GM23248 (cell line): ENCODE results near the gene ATP1A2. TPM values are rescaled to one million over a fixed set of nuclear protein-coding genes. Genes with fewer than 3 reads are reported as not detected.
A peak's percentile ranks its signal among the peaks of the same experiment; 100 is the strongest.

Source experiments
- DNase-seq: peaks from one replicate; pipeline ENCODE4 v3.0.0-alpha.2; 2015
- H2AFZ ChIP-seq: fragments of 200-600 bp; sonication (generic); 2 replicates; pipeline ENCODE4 v1.6.1; 2016; ENCODE audit warnings: antibody characterized with exemption
- H3F3A ChIP-seq: fragments of 200-600 bp; sonication (generic); 2 replicates; pipeline ENCODE4 v1.6.1; 2016; ENCODE audit warnings: mild to moderate bottlenecking, antibody characterized with exemption, mixed run types; ENCODE audit not compliant: insufficient read depth
- H3K27ac ChIP-seq: fragments of 200-600 bp; sonication (generic); 2 replicates; pipeline ENCODE4 v1.5.1; 2016; ENCODE audit warnings: mild to moderate bottlenecking
- H3K27me3 ChIP-seq: fragments of 200-600 bp; sonication (generic); replicated peaks from 2 replicates; pipeline ENCODE4 v1.6.1; 2016; ENCODE audit warnings: mild to moderate bottlenecking; ENCODE audit not compliant: insufficient read depth
- H3K36me3 ChIP-seq: fragments of 200-600 bp; sonication (generic); 2 replicates; pipeline ENCODE4 v1.6.1; 2016; ENCODE audit warnings: low read depth, mild to moderate bottlenecking
- H3K4me1 ChIP-seq: fragments of 200-600 bp; sonication (generic); 2 replicates; pipeline ENCODE4 v1.6.1; 2016; ENCODE audit warnings: mild to moderate bottlenecking; ENCODE audit not compliant: insufficient read depth
- H3K4me2 ChIP-seq: fragments of 200-600 bp; sonication (generic); one replicate; pipeline ENCODE4 v1.6.1; 2016; ENCODE audit warnings: mild to moderate bottlenecking; ENCODE audit not compliant: unreplicated experiment
- H3K4me3 ChIP-seq: fragments of 200-600 bp; sonication (generic); 2 replicates; pipeline ENCODE4 v1.5.1; 2016; ENCODE audit warnings: mild to moderate bottlenecking
- H3K79me2 ChIP-seq: fragments of 200-600 bp; sonication (generic); 2 replicates; pipeline ENCODE4 v1.6.1; 2016; ENCODE audit warnings: mild to moderate bottlenecking; ENCODE audit not compliant: insufficient read depth
- H3K9ac ChIP-seq: fragments of 200-600 bp; sonication (generic); 2 replicates; pipeline ENCODE4 v1.6.1; 2016; ENCODE audit warnings: mild to moderate bottlenecking
- H3K9me2 ChIP-seq: fragments of 200-600 bp; sonication (generic); 2 replicates; pipeline ENCODE4 v1.6.1; 2016; ENCODE audit warnings: mixed run types, mild to moderate bottlenecking, moderate library complexity; ENCODE audit not compliant: insufficient read depth
- H3K9me3 ChIP-seq: fragments of 200-600 bp; sonication (generic); one replicate; pipeline ENCODE4 v1.6.1; 2017; ENCODE audit warnings: low read depth
- H4K20me1 ChIP-seq: fragments of 200-600 bp; sonication (generic); 2 replicates; pipeline ENCODE4 v1.6.0; 2016; ENCODE audit not compliant: insufficient read depth
- EZH2 ChIP-seq: fragments of 200-600 bp; sonication (generic); IDR thresholded peaks from 2 replicates; pipeline ENCODE4 v1.6.1; 2018; ENCODE audit warnings: antibody characterized with exemption, mild to moderate bottlenecking; ENCODE audit not compliant: insufficient read depth, poor library complexity, severe bottlenecking
- EZH2phosphoT487 ChIP-seq: fragments of 200-600 bp; sonication (generic); IDR thresholded peaks from 2 replicates; pipeline ENCODE4 v1.6.1; 2018; ENCODE audit warnings: antibody characterized with exemption, moderate library complexity, mild to moderate bottlenecking, low read depth; ENCODE audit not compliant: insufficient read depth
- WGBS, 2 experiments: methylation state at CpG; one replicate each; pipeline ENCODE4 v1.1.6; 2015 to 2017; ENCODE audit warnings: low lambda C conversion rate in 2 of 2, low coverage in 1 of 2; ENCODE audit errors: missing lambda C conversion rate in 2 of 2; 5-methylcytosine and 5-hydroxymethylcytosine counted together
- in situ Hi-C: fragments of 300-500 bp; cut with MboI; formaldehyde crosslinking; loops from 2 replicates; pipeline ENCODE4 v1.15.0; 2020
- polyA plus RNA-seq: library from polyadenylated mRNA; unstranded; fragments of >200 nt; fragmentation: Nextera tagmentation; extraction: Ambion mirVana; gene quantifications from 2 replicates; pipeline ENCODE4 v1.2.1, GENCODE V29; 2016
- total RNA-seq: library from RNA; depleted of rRNA; stranded (reverse); fragments of >200 nt; shearing (Covaris generic); gene quantifications from 2 replicates; pipeline ENCODE4 v1.2.3, GENCODE V29; 2014

ATP1A2 gene
- total and polyA plus RNA-seq, 2 experiments from 2014 or later, result 0.11 to 0.14 TPM

DNA sequence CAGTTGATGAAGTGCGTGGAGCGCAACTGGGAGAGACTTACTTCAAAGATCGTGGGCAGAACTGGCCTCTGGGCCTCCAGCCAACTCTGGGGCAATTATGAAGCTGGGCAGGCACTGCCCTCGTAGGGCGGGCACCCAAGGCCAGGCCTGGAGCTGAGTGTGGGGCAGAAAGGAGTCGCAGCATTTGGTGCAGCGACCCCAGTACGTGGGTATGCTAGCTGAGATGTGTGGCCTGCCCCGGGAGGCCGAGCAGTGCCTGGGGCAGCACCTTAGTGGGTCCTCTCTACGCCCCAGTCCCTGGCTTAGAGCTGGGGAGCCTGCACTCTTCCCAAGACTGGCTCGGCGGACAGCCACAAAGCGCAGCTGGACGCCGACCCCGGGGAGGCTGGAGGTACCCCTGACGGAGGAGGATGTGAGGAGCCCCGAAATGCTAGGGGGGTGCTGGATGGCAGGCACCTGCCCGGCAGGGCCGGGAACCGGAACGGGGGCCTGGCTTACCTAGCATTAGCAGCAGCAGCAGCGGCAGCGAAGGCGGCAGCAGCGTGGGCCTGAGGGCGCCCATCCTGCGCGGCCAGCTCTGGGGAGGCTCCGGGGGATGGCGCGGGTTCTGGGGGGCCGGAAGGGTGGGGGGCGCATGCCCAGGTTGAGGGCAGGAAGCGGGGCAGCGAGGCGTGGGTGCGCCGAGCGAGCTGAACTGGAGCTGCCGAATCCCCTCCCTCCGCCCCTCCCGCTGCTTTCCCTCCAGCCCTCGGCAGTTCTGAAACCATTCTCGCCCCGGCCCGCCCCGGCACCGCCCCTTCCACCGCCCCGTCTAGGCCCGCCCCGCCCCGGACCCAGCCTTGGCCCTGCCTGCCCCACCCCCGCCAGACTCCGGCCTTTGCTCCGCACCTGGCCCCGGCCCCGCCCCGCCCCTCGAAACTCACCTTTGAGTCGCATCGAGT, 17.4 kb upstream of the ATP1A2 start, which contains the start of gene IGSF8:
Gene IGSF8 (minus strand): TSS at position 709 of the 941 bp plus-strand sequence. CDS start 147 bp downstream, at position 562.
- H3K27me3 ChIP-seq, result no peaks in the 10 kb centered on the region
- peak within 1 kb of the TSS; percentile 98 for H2AFZ ChIP-seq
- H3F3A ChIP-seq, result peaks cover 23% of the 10 kb centered on the region; the same call in 1 of the 2 replicates
- no peaks in the 10 kb centered on the region for H3K36me3 ChIP-seq
- peak within 1 kb of the TSS; percentile 81 for H3K9ac ChIP-seq
- TF ChIP-seq EZH2, result no peak
- TF ChIP-seq EZH2phosphoT487, result no peak
- H3K79me2 ChIP-seq, result no peaks in the 10 kb centered on the region
- 3 to 5% methylated on average over 30 to 64 of the region's 64 CpGs for WGBS, 2 experiments
- DNase-seq, result peak; percentile 82
- H3K4me3 ChIP-seq, result peak within 1 kb of the TSS; percentile 87
- in situ Hi-C loops, result no loop called here
- peak within 1 kb of the TSS; percentile 97 for H3K4me2 ChIP-seq
- no peaks in the 10 kb centered on the region for H3K9me2 ChIP-seq
- H3K4me1 ChIP-seq, result peaks cover 28% of the 10 kb centered on the region; the same call in 1 of the 2 replicates
- no peaks in the 10 kb centered on the region for H4K20me1 ChIP-seq
- peak within 1 kb of the TSS; percentile 38 for H3K27ac ChIP-seq
- H3K9me3 ChIP-seq, result no peaks in the 10 kb centered on the region

- Histone ChIP-seq H3K27me3 (no peaks in the 10 kb centered on the region), H3K9me3 (no peaks in the 10 kb centered on the region), H3K9ac (peak overlapping the region; percentile 81), H3K4me1 (peaks cover 28% of the 10 kb centered on the region; the same call in 1 of the 2 replicates), H4K20me1 (no peaks in the 10 kb centered on the region), H3K79me2 (no peaks in the 10 kb centered on the region), H3K36me3 (no peaks in the 10 kb centered on the region), H3K4me3 (peak overlapping the region; percentile 79), H2AFZ (peak overlapping the region; percentile 98), H3K4me2 (peak overlapping the region; percentile 97), H3F3A (peaks cover 23% of the 10 kb centered on the region; the same call in 1 of the 2 replicates), H3K9me2 (no peaks in the 10 kb centered on the region), H3K27ac (peak overlapping the region; percentile 38)
- DNase-seq, result peak; percentile 95
- 4% methylated on average over 13 to 39 of the region's 40 CpGs for WGBS, 2 experiments
- TF ChIP-seq EZH2phosphoT487, result no peak
- no peak for TF ChIP-seq EZH2
- in situ Hi-C loops, result no loop called here
Measured at GRCh38 chr1:160098852-160099561, 16.6 kb upstream of the ATP1A2 start.

- in situ Hi-C loops, result no loop called here
- Histone ChIP-seq H3K4me1 (peaks cover 28% of the 10 kb centered on the region; the same call in 1 of the 2 replicates), H2AFZ (peak overlapping the region; percentile 98), H4K20me1 (no peaks in the 10 kb centered on the region), H3K27me3 (no peaks in the 10 kb centered on the region), H3K4me2 (no peak overlapping the region), H3F3A (peaks cover 23% of the 10 kb centered on the region; the same call in 1 of the 2 replicates), H3K9me2 (no peaks in the 10 kb centered on the region), H3K79me2 (no peaks in the 10 kb centered on the region), H3K27ac (no peak overlapping the region), H3K9me3 (no peaks in the 10 kb centered on the region), H3K36me3 (no peaks in the 10 kb centered on the region), H3K9ac (peak overlapping the region; percentile 81), H3K4me3 (no peak overlapping the region)
- no peak for DNase-seq
- no peak for TF ChIP-seq EZH2phosphoT487
- no peak for TF ChIP-seq EZH2
- WGBS, 2 experiments, result 91 to 96% methylated on average over 2 of the region's 2 CpGs
Measured at GRCh38 chr1:160099716-160100375, 15.7 kb upstream of the ATP1A2 start.
